HEK293 (cell line): ENCODE results near the gene AMACR.

Experiments used
- CTCF ChIP-seq: fragments of 450-650 bp; formaldehyde crosslinking; IDR thresholded peaks from 2 replicates; pipeline ENCODE4 v1.5.1; 2016; ENCODE audit warnings: missing biosample characterization, missing genetic modification characterization
- ELK4 ChIP-seq: IDR thresholded peaks from 2 replicates; pipeline ENCODE4 v1.6.1; 2011; ENCODE audit warnings: mild to moderate bottlenecking, low read depth, low read length, borderline replicate concordance
- HOXD13 ChIP-seq: sonication (generic); formaldehyde crosslinking; IDR thresholded peaks from 2 replicates; pipeline ENCODE4 v1.8.0; 2022; ENCODE audit warnings: missing genetic modification reagents, borderline replicate concordance
- REST ChIP-seq: fragments of 450-650 bp; formaldehyde crosslinking; IDR thresholded peaks from 2 replicates; pipeline ENCODE4 v1.5.1; 2016; ENCODE audit warnings: missing biosample characterization, missing genetic modification characterization
- YY1 ChIP-seq: fragments of 450-650 bp; formaldehyde crosslinking; IDR thresholded peaks from 2 replicates; pipeline ENCODE4 v1.5.1; 2018; ENCODE audit warnings: missing biosample characterization, missing genetic modification characterization
- ZBTB20 ChIP-seq: fragments of 450-650 bp; formaldehyde crosslinking; IDR thresholded peaks from 2 replicates; pipeline ENCODE4 v1.5.1; 2016; ENCODE audit warnings: missing biosample characterization, missing genetic modification characterization
- ZNF10 ChIP-seq: fragments of 450-650 bp; formaldehyde crosslinking; IDR thresholded peaks from 2 replicates; pipeline ENCODE4 v1.5.1; 2017; ENCODE audit warnings: missing biosample characterization, missing genetic modification characterization

- TF ChIP-seq ZBTB20 (tag by site-specific recombination) (no peak), REST (tag by site-specific recombination) (no peak), ZNF10 (tag by site-specific recombination) (no peak), CTCF (tag by site-specific recombination) (no peak), HOXD13 (CRISPR knock-in tag) (no peak), YY1 (tag by site-specific recombination) (no peak), ELK4 (no peak)
These were observed 34.6 kb downstream of the AMACR start for GRCh38 chr5:33973271-33973670.
